DND-41 (cell line): ENCODE results near the gene FGF18.

Source experiments
- ATAC-seq: fragments of 200-7000 bp; cut with Tn5 transposase; 3 replicates; pipeline ENCODE4 v1.9.1; 2021; ENCODE audit warnings: low read depth; ENCODE audit not compliant: insufficient read depth
- DNase-seq: peaks from one replicate; pipeline ENCODE4 v3.0.0-alpha.2; 2020
- H2AFZ ChIP-seq: 2 replicates; pipeline ENCODE4 v1.6.0; 2012; ENCODE audit warnings: low read depth, low read length
- H3K27ac ChIP-seq: 2 replicates; pipeline ENCODE4 v1.5.1; 2012; ENCODE audit warnings: low read length, inconsistent platforms
- H3K27me3 ChIP-seq: fragments of 200-600 bp; sonication (generic); 2 replicates; pipeline ENCODE4 v1.6.0; 2012; ENCODE audit warnings: low read length, mild to moderate bottlenecking, inconsistent platforms; ENCODE audit not compliant: insufficient read depth, poor library complexity
- H3K36me3 ChIP-seq: 2 replicates; pipeline ENCODE4 v1.5.1; 2012; ENCODE audit warnings: low read length, inconsistent platforms; ENCODE audit not compliant: insufficient read depth
- H3K4me1 ChIP-seq: 2 replicates; pipeline ENCODE4 v1.5.1; 2012; ENCODE audit warnings: mild to moderate bottlenecking, low read length; ENCODE audit not compliant: insufficient read depth
- H3K4me2 ChIP-seq: 2 replicates; pipeline ENCODE4 v1.6.0; 2012; ENCODE audit warnings: mild to moderate bottlenecking, moderate library complexity, low read length, inconsistent platforms; ENCODE audit not compliant: insufficient read depth
- H3K4me3 ChIP-seq, 2 experiments: fragments of 200-600 bp in 1 of 2; shearing (Covaris generic) in 1 of 2; 2 replicates each; pipeline ENCODE4 v1.5.1; 2012 to 2016; ENCODE audit warnings: inconsistent platforms in 2 of 2, low read length in 2 of 2, mild to moderate bottlenecking in 2 of 2, low read depth in 1 of 2, moderate library complexity in 1 of 2
- H3K79me2 ChIP-seq: 2 replicates; pipeline ENCODE4 v1.6.0; 2012; ENCODE audit warnings: low read length, inconsistent platforms; ENCODE audit not compliant: insufficient read depth
- H3K9ac ChIP-seq: 2 replicates; pipeline ENCODE4 v1.6.0; 2012; ENCODE audit warnings: low read depth, mild to moderate bottlenecking, inconsistent platforms, low read length, moderate library complexity
- H3K9me3 ChIP-seq: 2 replicates; pipeline ENCODE4 v1.5.1; 2012; ENCODE audit warnings: low read length, moderate library complexity, mild to moderate bottlenecking, inconsistent platforms; ENCODE audit not compliant: insufficient read depth, severe bottlenecking
- H4K20me1 ChIP-seq: 2 replicates; pipeline ENCODE4 v1.6.0; 2012; ENCODE audit warnings: low read length; ENCODE audit not compliant: insufficient read depth
- EZH2 ChIP-seq: IDR thresholded peaks from 3 replicates; pipeline ENCODE4 v1.6.1; 2012; ENCODE audit warnings: borderline replicate concordance, low read depth, mild to moderate bottlenecking, moderate library complexity, low read length, inconsistent platforms; ENCODE audit not compliant: severe bottlenecking
- TF ChIP-seq, protein P1 (sequence below): IDR thresholded peaks from 2 replicates; pipeline ENCODE4 v1.5.1; 2012; ENCODE audit warnings: borderline replicate concordance, low read length, moderate library complexity, mild to moderate bottlenecking; ENCODE audit not compliant: poor library complexity, severe bottlenecking; ENCODE audit errors: extremely low read depth

Gene FGF18

DNA sequence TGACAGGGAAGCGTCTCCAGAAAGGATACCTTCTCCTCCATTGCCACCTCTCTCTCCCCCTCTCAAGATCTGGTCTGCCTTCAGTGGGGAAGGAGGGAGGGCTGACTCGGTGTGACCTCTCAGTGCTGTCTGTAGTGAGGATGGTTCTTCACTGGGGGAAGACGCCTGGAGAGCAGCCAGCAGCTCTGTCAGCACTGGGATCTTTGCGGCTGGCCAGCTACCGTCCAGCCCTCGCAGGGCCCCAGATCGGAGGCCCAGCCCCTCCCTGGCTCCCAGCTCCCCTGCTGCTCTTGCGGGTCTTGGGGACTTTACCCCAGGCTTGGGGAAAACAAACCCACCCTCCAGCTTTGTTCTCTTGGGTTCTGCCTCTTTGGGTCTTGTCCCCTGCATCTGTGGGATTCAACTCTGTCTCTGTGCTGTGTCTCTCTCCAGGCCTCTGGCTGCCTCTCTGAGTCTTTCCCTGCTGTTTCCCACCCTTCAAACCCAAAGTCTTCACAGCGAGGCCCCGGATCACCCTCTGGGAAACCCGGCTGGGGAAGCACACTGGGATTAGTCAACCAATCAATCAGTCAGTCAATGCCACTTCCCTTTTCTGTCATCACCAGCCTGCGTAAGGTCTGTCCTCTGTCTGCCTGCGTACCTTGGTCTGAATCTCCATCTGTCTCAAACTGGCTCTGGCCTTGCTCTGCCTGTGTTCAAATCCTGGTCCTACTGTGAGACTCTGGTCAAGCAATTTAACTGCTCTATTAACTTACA lies 23.0 kb downstream of the FGF18 start:
- DNase-seq = no peak
- Histone ChIP-seq H3K79me2 (no peaks in the 10 kb centered on the region), H3K27me3 (no peaks in the 10 kb centered on the region), H3K36me3 (no peaks in the 10 kb centered on the region), H3K9me3 (no peaks in the 10 kb centered on the region), H3K9ac (no peak overlapping the region), H3K27ac (no peak overlapping the region), H3K4me3 (no peak overlapping the region), H4K20me1 (peaks cover 5% of the 10 kb centered on the region; the same call in 1 of the 2 replicates), H2AFZ (no peak overlapping the region), H3K4me2 (no peak overlapping the region), H3K4me1 (no peaks in the 10 kb centered on the region)
- ATAC-seq = no peak
- TF ChIP-seq, protein P1, sequence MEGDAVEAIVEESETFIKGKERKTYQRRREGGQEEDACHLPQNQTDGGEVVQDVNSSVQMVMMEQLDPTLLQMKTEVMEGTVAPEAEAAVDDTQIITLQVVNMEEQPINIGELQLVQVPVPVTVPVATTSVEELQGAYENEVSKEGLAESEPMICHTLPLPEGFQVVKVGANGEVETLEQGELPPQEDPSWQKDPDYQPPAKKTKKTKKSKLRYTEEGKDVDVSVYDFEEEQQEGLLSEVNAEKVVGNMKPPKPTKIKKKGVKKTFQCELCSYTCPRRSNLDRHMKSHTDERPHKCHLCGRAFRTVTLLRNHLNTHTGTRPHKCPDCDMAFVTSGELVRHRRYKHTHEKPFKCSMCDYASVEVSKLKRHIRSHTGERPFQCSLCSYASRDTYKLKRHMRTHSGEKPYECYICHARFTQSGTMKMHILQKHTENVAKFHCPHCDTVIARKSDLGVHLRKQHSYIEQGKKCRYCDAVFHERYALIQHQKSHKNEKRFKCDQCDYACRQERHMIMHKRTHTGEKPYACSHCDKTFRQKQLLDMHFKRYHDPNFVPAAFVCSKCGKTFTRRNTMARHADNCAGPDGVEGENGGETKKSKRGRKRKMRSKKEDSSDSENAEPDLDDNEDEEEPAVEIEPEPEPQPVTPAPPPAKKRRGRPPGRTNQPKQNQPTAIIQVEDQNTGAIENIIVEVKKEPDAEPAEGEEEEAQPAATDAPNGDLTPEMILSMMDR = no peak

DNA sequence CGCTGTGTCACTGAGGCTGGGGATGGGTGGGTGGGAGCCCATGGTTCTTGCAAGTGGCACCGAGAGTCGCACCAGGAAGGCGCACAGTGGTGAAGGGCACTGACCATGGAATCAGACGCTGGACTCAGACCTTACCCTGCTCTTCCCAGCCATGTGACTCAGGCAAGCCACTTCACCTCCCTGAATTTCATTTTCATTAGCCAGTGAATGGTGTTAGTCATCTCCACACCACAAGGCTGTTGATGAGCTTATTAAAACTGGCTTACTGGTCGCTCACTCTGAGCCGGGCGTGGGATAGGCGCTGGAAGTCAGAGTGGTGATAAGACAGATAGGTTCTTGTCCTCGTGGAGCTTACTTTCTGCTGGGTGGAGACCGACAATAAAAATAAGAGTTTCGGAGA lies 25.1 kb downstream of the FGF18 start:
- TF ChIP-seq, protein P1 = no peak
- TF ChIP-seq EZH2 = no peak
- no peak overlapping the region for H3K4me2 ChIP-seq
- no peaks in the 10 kb centered on the region for H4K20me1 ChIP-seq
- H3K4me1 ChIP-seq = no peaks in the 10 kb centered on the region
- H3K4me3 ChIP-seq = no peak overlapping the region
- ATAC-seq = no peak
- H3K9ac ChIP-seq = no peak overlapping the region
- no peak for DNase-seq
- no peaks in the 10 kb centered on the region for H3K79me2 ChIP-seq
- H2AFZ ChIP-seq = no peak overlapping the region
- H3K27ac ChIP-seq = no peak overlapping the region
- H3K9me3 ChIP-seq = no peaks in the 10 kb centered on the region
- no peaks in the 10 kb centered on the region for H3K36me3 ChIP-seq
- H3K27me3 ChIP-seq = no peaks in the 10 kb centered on the region

DNA sequence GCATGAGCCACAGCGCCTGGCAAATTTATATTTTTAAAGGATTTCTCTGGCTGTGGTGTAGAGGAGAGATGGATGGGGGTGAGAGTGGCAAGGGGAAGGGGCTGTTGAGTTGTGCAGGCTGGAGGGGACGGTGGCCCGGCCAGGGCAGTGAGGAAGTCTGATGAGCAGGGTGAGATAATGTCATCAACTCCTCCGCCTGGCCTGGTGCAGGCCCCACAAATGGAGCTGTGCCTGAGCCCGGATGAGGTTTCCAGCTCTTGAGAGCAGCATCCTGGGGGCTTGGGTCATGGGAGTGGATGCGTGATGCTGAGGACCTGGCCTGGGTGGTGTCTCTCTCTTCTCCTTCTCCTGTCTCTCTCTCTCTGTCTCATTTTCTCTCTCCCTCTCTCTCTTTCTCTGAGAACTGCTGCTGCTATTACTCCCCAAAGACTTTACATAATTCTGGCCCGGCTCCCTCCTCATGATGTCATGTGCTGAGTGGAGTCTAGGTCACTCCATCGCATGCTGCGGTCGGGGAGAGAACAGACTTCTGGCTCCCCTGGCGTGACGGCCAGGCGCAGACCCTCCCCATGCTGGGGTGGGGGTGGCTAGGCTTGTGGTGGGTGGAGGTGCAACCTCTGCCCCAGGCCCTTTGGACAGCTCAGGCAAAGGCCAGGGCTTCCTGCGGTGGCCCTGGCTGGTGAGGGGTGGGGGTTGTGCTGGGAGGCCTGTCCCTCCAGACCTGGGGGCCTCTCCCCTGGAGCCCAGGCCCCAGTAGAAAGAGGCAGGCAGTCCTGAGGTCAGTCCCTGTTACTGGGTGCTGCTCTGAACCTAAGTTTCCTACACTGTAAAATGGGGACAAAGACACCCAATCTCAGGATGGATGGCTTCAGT lies 26.4 kb downstream of the FGF18 start:
- ATAC-seq = no peak

More for the DNA sequence above, 26.4 kb downstream of the FGF18 start:
- no peaks in the 10 kb centered on the region for H3K36me3 ChIP-seq
- no peaks in the 10 kb centered on the region for H3K79me2 ChIP-seq
- no peak overlapping the region for H3K4me2 ChIP-seq
- no peak overlapping the region for H3K27ac ChIP-seq
- H3K4me1 ChIP-seq = no peaks in the 10 kb centered on the region
- no peak for DNase-seq
- no peaks in the 10 kb centered on the region for H3K9me3 ChIP-seq
- H4K20me1 ChIP-seq = no peaks in the 10 kb centered on the region
- H3K27me3 ChIP-seq = no peaks in the 10 kb centered on the region
- TF ChIP-seq EZH2 = no peak
- TF ChIP-seq, protein P1 = no peak
- no peak overlapping the region for H3K9ac ChIP-seq
- no peak overlapping the region for H3K4me3 ChIP-seq
- H2AFZ ChIP-seq = no peak overlapping the region
